ENCODE data around the gene MEPCE. TPM values are rescaled to one million over a fixed set of nuclear protein-coding genes. Genes with fewer than 3 reads are reported as not detected.
A peak's percentile ranks its signal among the peaks of the same experiment; 100 is the strongest.
"Not testable (repeated sequence)": the region's sequence is repeated elsewhere in the genome, so short reads cannot be mapped to it uniquely, and the experiment has no call there.

The MEPCE gene
- total RNA-seq, 2 donors from 2014 or later: 12.6 to 21.9 TPM

- Histone ChIP-seq H3K4me3 (no peak overlapping the region), H3K4me1 (peaks cover 0 to 22% of the 10 kb centered on the region in 2 donors), H3K9me3 (no peaks in the 10 kb centered on the region), H3K36me3 (no peaks in the 10 kb centered on the region), H3K27ac (peak overlapping the region; percentile 62 to 66), H3K27me3 (no peaks in the 10 kb centered on the region)
- DNase-seq (ENCODE audit: low spot score): peak; percentile 75
- TF ChIP-seq, protein P1, sequence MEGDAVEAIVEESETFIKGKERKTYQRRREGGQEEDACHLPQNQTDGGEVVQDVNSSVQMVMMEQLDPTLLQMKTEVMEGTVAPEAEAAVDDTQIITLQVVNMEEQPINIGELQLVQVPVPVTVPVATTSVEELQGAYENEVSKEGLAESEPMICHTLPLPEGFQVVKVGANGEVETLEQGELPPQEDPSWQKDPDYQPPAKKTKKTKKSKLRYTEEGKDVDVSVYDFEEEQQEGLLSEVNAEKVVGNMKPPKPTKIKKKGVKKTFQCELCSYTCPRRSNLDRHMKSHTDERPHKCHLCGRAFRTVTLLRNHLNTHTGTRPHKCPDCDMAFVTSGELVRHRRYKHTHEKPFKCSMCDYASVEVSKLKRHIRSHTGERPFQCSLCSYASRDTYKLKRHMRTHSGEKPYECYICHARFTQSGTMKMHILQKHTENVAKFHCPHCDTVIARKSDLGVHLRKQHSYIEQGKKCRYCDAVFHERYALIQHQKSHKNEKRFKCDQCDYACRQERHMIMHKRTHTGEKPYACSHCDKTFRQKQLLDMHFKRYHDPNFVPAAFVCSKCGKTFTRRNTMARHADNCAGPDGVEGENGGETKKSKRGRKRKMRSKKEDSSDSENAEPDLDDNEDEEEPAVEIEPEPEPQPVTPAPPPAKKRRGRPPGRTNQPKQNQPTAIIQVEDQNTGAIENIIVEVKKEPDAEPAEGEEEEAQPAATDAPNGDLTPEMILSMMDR (IDR thresholded peaks at IDR 0.05): no peak
Measured at GRCh38 chr7:100444311-100445278, 15.0 kb downstream of the MEPCE start.

- TF ChIP-seq, protein P1 (IDR thresholded peaks at IDR 0.05): no peak
- no peaks in the 10 kb centered on the region for H3K9me3 ChIP-seq
- no peak overlapping the region for H3K4me3 ChIP-seq
- no peak overlapping the region for H3K27ac ChIP-seq
- H3K4me1 ChIP-seq: peaks cover 0 to 34% of the 10 kb centered on the region in 2 donors
- H3K27me3 ChIP-seq: no peaks in the 10 kb centered on the region
- DNase-seq (ENCODE audit: low spot score): no peak
- H3K36me3 ChIP-seq: no peaks in the 10 kb centered on the region
Measured at GRCh38 chr7:100446040-100446439, 16.4 kb downstream of the MEPCE start.

DNA sequence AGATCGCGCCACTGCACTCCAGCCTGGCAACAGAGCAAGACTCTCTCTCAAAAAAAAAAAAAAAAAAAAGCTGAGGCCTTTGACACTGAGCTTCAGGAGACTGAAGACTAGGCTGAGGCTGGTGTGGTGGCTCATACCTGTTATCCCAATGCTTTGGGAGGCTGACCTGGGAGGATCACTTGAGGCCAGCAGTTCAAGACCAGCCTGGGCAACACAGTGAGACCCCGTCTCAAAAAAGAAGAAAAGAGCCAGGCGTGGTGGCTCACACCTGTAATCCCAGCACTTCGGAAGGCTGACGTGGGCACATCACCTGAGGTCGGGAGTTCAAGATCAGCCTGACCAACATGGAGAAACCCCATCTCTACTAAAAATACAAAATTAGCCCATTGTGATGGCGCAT lies 17.7 kb downstream of the MEPCE start:
- not testable (repeated sequence) for H3K27me3 ChIP-seq; H3K27ac ChIP-seq; H3K9me3 ChIP-seq; H3K36me3 ChIP-seq; H3K4me3 ChIP-seq; DNase-seq (ENCODE audit: low spot score)
- peaks cover 0 to 34% of the 10 kb centered on the region in 2 donors for H3K4me1 ChIP-seq

- TF ChIP-seq, protein P1 (IDR thresholded peaks at IDR 0.05): no peak
- Histone ChIP-seq H3K27me3 (no peaks in the 10 kb centered on the region), H3K36me3 (no peaks in the 10 kb centered on the region), H3K9me3 (no peaks in the 10 kb centered on the region), H3K27ac (peak overlapping the region; percentile 77 to 94), H3K4me1 (peaks cover 0 to 24% of the 10 kb centered on the region in 2 donors), H3K4me3 (no peak overlapping the region)
- DNase-seq (ENCODE audit: low spot score): no peak
Measured at GRCh38 chr7:100449190-100449795, 19.7 kb downstream of the MEPCE start.

- no peak overlapping the region for H3K27ac ChIP-seq
- no peaks in the 10 kb centered on the region for H3K36me3 ChIP-seq
- no peaks in the 10 kb centered on the region for H3K27me3 ChIP-seq
- TF ChIP-seq, protein P1 (IDR thresholded peaks at IDR 0.05): no peak
- H3K4me3 ChIP-seq: no peak overlapping the region
- H3K9me3 ChIP-seq: no peaks in the 10 kb centered on the region
- peaks cover 0 to 12% of the 10 kb centered on the region in 2 donors for H3K4me1 ChIP-seq
- no peak for DNase-seq (ENCODE audit: low spot score)
Measured at GRCh38 chr7:100452513-100452912, 22.9 kb downstream of the MEPCE start.

DNA sequence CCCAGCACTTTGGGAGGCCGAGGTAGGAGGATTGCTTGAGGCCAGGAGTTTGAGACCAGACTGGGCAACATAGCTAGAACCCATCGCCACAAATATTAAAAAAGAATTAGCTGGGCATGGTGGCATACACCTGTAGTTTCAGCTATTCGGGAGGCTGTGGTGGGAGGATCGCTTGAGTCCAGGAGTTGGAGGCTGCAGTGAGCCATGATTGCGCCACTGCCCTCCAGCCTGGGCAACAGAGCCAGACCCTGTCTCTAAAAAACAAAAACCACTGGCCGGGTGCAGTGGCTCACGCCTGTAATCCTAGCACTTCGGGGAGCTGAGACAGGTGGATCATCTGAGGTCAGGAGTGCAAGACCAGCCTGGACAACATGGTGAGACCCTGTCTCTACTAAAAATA lies 24.2 kb downstream of the MEPCE start:
- H3K4me3 ChIP-seq; H3K27ac ChIP-seq; DNase-seq (ENCODE audit: low spot score); H3K9me3 ChIP-seq; H3K36me3 ChIP-seq; H3K27me3 ChIP-seq: not testable (repeated sequence)
- peaks cover 0 to 12% of the 10 kb centered on the region in 2 donors for H3K4me1 ChIP-seq

All from right atrium auricular region (tissue), 2 donors.